HG03520 (cell line): Measurements from ENCODE around the gene PLTP.
"Not testable (repeated sequence)": the region's sequence is repeated elsewhere in the genome, so short reads cannot be mapped to it uniquely, and the experiment has no call there.

Experiments
- ATAC-seq: cut with Tn5 transposase; IDR thresholded peaks from one replicate; pipeline ENCODE4 v1.9.1; 2021; ENCODE audit warnings: mild to moderate bottlenecking, moderate library complexity; ENCODE audit not compliant: unreplicated experiment

PLTP gene

GRCh38 chr20:45944965-45945677 lies 33.2 kb upstream of the PLTP start:
- ATAC-seq: no peak

- ATAC-seq: no peak
Observed at GRCh38 chr20:45944151-45944964, 32.4 kb upstream of the PLTP start.

GRCh38 chr20:45943613-45944012 lies 31.7 kb upstream of the PLTP start:
- ATAC-seq: no peak

- ATAC-seq: no peak
Observed at GRCh38 chr20:45940469-45940868, 28.5 kb upstream of the PLTP start.

- ATAC-seq: no peak
Observed at GRCh38 chr20:45940053-45940452, 28.1 kb upstream of the PLTP start.

GRCh38 chr20:45938727-45939438 lies 26.9 kb upstream of the PLTP start:
- ATAC-seq: no peak

GRCh38 chr20:45937765-45938164 lies 25.8 kb upstream of the PLTP start:
- no peak for ATAC-seq

- ATAC-seq: no peak
Observed at GRCh38 chr20:45935416-45936046, 23.6 kb upstream of the PLTP start.

- ATAC-seq: peak; percentile 60
Observed at GRCh38 chr20:45934586-45935415, 22.8 kb upstream of the PLTP start, which contains the start of gene PCIF1. PCIF1 (plus strand) TSS chr20:45934683; CDS start chr20:45939000, 4,317 bp downstream.

GRCh38 chr20:45934046-45934585 lies 22.2 kb upstream of the PLTP start:
- ATAC-seq: peak; percentile 9

- peak; percentile 15 for ATAC-seq
Observed at GRCh38 chr20:45933266-45934045, 21.5 kb upstream of the PLTP start.

GRCh38 chr20:45931680-45932079 lies 19.7 kb upstream of the PLTP start:
- not testable (repeated sequence) for ATAC-seq

- ATAC-seq: no peak
Observed at GRCh38 chr20:45927071-45927878, 15.3 kb upstream of the PLTP start.

- ATAC-seq: no peak
Observed at GRCh38 chr20:45926731-45927070, 14.7 kb upstream of the PLTP start.

GRCh38 chr20:45925821-45926506 lies 14.0 kb upstream of the PLTP start:
- ATAC-seq: no peak

- no peak for ATAC-seq
Observed at GRCh38 chr20:45924391-45925261, 12.7 kb upstream of the PLTP start.
